H9 (cell line): ENCODE data around the gene TRIM68. TPM values are rescaled to one million over a fixed set of nuclear protein-coding genes. Genes with fewer than 3 reads are reported as not detected.

Source experiments
- DNase-seq: peaks from one replicate; pipeline ENCODE4 v3.0.0-alpha.2; 2017
- H2AFZ ChIP-seq: one replicate; pipeline ENCODE4 v1.6.1; 2013; ENCODE audit warnings: mild to moderate bottlenecking, low read length, control low read depth, moderate library complexity
- H2AK5ac ChIP-seq: 2 replicates; pipeline ENCODE4 v1.6.1; 2013; ENCODE audit warnings: low read length, control low read depth, mixed read lengths; ENCODE audit not compliant: insufficient read length
- H2BK120ac ChIP-seq: one replicate; pipeline ENCODE4 v1.6.1; 2013; ENCODE audit warnings: low read depth, mild to moderate bottlenecking, low read length, control low read depth, inconsistent platforms; ENCODE audit not compliant: poor library complexity, severe bottlenecking
- H2BK12ac ChIP-seq: 2 replicates; pipeline ENCODE4 v1.6.1; 2013; ENCODE audit warnings: low read length, control low read depth, mixed read lengths, low read depth; ENCODE audit not compliant: insufficient read length
- H2BK15ac ChIP-seq: 2 replicates; pipeline ENCODE4 v1.6.1; 2013; ENCODE audit warnings: low read depth, low read length, control low read depth
- H2BK20ac ChIP-seq: one replicate; pipeline ENCODE4 v1.6.1; 2013; ENCODE audit warnings: low read depth, mild to moderate bottlenecking, low read length, control low read depth, inconsistent platforms; ENCODE audit not compliant: poor library complexity, severe bottlenecking
- H2BK5ac ChIP-seq: 2 replicates; pipeline ENCODE4 v1.6.1; 2013; ENCODE audit warnings: low read length, control low read depth, mixed read lengths; ENCODE audit not compliant: insufficient read length
- H3K14ac ChIP-seq: 2 replicates; pipeline ENCODE4 v1.6.1; 2013; ENCODE audit warnings: low read length, control low read depth; ENCODE audit not compliant: insufficient read depth
- H3K18ac ChIP-seq: 2 replicates; pipeline ENCODE4 v1.6.1; 2013; ENCODE audit warnings: low read depth, mild to moderate bottlenecking, mixed read lengths, low read length, control low read depth; ENCODE audit not compliant: insufficient read length
- H3K23ac ChIP-seq: 2 replicates; pipeline ENCODE4 v1.6.1; 2013; ENCODE audit warnings: low read length, control low read depth, mixed read lengths, low read depth; ENCODE audit not compliant: insufficient read length
- H3K23me2 ChIP-seq: 2 replicates; pipeline ENCODE4 v1.6.1; 2013; ENCODE audit warnings: low read depth, mild to moderate bottlenecking, mixed read lengths, low read length, control low read depth; ENCODE audit not compliant: insufficient read length, poor library complexity, severe bottlenecking
- H3K27ac ChIP-seq: 2 replicates; pipeline ENCODE4 v1.5.1; 2013; ENCODE audit warnings: low read length, control low read depth, mixed read lengths, low read depth; ENCODE audit not compliant: insufficient read length
- H3K27me3 ChIP-seq: 2 replicates; pipeline ENCODE4 v1.6.1; 2013; ENCODE audit warnings: low read length, control low read depth, inconsistent platforms; ENCODE audit not compliant: insufficient read depth
- H3K4ac ChIP-seq: 2 replicates; pipeline ENCODE4 v1.6.1; 2013; ENCODE audit warnings: low read depth, mild to moderate bottlenecking, control low read depth, inconsistent platforms, low read length, moderate library complexity
- H3K4me1 ChIP-seq: 2 replicates; pipeline ENCODE4 v1.6.1; 2013; ENCODE audit warnings: low read length, control low read depth, inconsistent platforms; ENCODE audit not compliant: insufficient read depth
- H3K4me2 ChIP-seq: 2 replicates; pipeline ENCODE4 v1.6.1; 2013; ENCODE audit warnings: low read length, control low read depth, mixed read lengths; ENCODE audit not compliant: insufficient read length, insufficient read depth
- H3K56ac ChIP-seq: 2 replicates; pipeline ENCODE4 v1.6.1; 2013; ENCODE audit warnings: low read depth, mild to moderate bottlenecking, mixed read lengths, low read length, control low read depth; ENCODE audit not compliant: insufficient read length
- H3K79me1 ChIP-seq: 2 replicates; pipeline ENCODE4 v1.6.1; 2013; ENCODE audit warnings: low read depth, mild to moderate bottlenecking, moderate library complexity, low read length, control low read depth, inconsistent platforms; ENCODE audit not compliant: insufficient read depth, poor library complexity, severe bottlenecking
- H3K79me2 ChIP-seq: 2 replicates; pipeline ENCODE4 v1.6.1; 2013; ENCODE audit warnings: low read length, control low read depth, inconsistent platforms; ENCODE audit not compliant: insufficient read depth
- H3K9ac ChIP-seq: 2 replicates; pipeline ENCODE4 v1.6.1; 2013; ENCODE audit warnings: low read length, control low read depth, mixed read lengths; ENCODE audit not compliant: insufficient read length; ENCODE audit errors: extremely low read depth
- H3K9me3 ChIP-seq: one replicate; pipeline ENCODE4 v1.6.1; 2013; ENCODE audit warnings: low read depth, low read length, inconsistent platforms; ENCODE audit not compliant: control insufficient read depth
- H3T11ph ChIP-seq: one replicate; pipeline ENCODE4 v1.6.1; 2013; ENCODE audit warnings: mild to moderate bottlenecking, low read length, control low read depth, inconsistent platforms
- H4K20me1 ChIP-seq: one replicate; pipeline ENCODE4 v1.6.1; 2013; ENCODE audit not compliant: control insufficient read depth, insufficient read length, insufficient read depth
- H4K5ac ChIP-seq: 2 replicates; pipeline ENCODE4 v1.6.1; 2013; ENCODE audit warnings: low read depth, mild to moderate bottlenecking, mixed read lengths, low read length, control low read depth; ENCODE audit not compliant: insufficient read length
- H4K8ac ChIP-seq: replicated peaks from 2 replicates; pipeline ENCODE4 v1.6.1; 2013; ENCODE audit warnings: low read length, control low read depth, mixed read lengths, low read depth; ENCODE audit not compliant: insufficient read length
- H4K91ac ChIP-seq: 2 replicates; pipeline ENCODE4 v1.6.1; 2013; ENCODE audit warnings: low read depth, mild to moderate bottlenecking, moderate library complexity, mixed read lengths, low read length, control low read depth; ENCODE audit not compliant: insufficient read length
- H3K27ac Mint-ChIP-seq, 3 experiments: 2 replicates in 2 of 3; 3 replicates in 1 of 3; pipeline ENCODE4 v1.8.0; 2020 to 2021; ENCODE audit warnings: mixed read lengths in 3 of 3, mild to moderate bottlenecking in 1 of 3, moderate library complexity in 1 of 3
- H3K27me3 Mint-ChIP-seq: 2 replicates; pipeline ENCODE4 v1.8.0; 2021; ENCODE audit warnings: low read depth, mild to moderate bottlenecking, moderate library complexity, mixed read lengths
- H3K36me3 Mint-ChIP-seq, 3 experiments: 2 replicates in 2 of 3; 3 replicates in 1 of 3; pipeline ENCODE4 v1.8.0; 2020 to 2021; ENCODE audit warnings: low read depth in 3 of 3, mixed read lengths in 3 of 3; ENCODE audit not compliant: insufficient read depth in 1 of 3
- H3K4me1 Mint-ChIP-seq, 2 experiments: 2 replicates each; pipeline ENCODE4 v1.8.0; 2020; ENCODE audit warnings: mixed read lengths in 2 of 2
- H3K4me3 Mint-ChIP-seq, 2 experiments: 2 replicates in 1 of 2; 3 replicates in 1 of 2; pipeline ENCODE4 v1.8.0; 2020 to 2021; ENCODE audit warnings: mild to moderate bottlenecking in 2 of 2, mixed read lengths in 2 of 2, moderate library complexity in 1 of 2
- H3K9me3 Mint-ChIP-seq, 2 experiments: 2 replicates in 1 of 2; 3 replicates in 1 of 2; pipeline ENCODE4 v1.8.0; 2020; ENCODE audit warnings: mild to moderate bottlenecking in 2 of 2, mixed read lengths in 2 of 2, moderate library complexity in 1 of 2
- WGBS: extraction: QIAGEN DNeasy Blood & Tissue Kit; methylation state at CpG from one replicate; pipeline ENCODE4 v1.1.7; 2013; ENCODE audit warnings: missing lambda C conversion rate, low lambda C conversion rate, mixed read lengths; ENCODE audit not compliant: insufficient read length; ENCODE audit errors: extremely low coverage; 5-methylcytosine and 5-hydroxymethylcytosine counted together
- total RNA-seq: library from RNA; stranded (reverse); gene quantifications from 2 replicates; pipeline ENCODE4 v1.2.1, GENCODE V29; 2021
- TF ChIP-seq, protein P1 (sequence below): fragments of 200-600 bp; sonication (generic); conservative IDR thresholded peaks from 3 replicates; pipeline ENCODE4 v1.8.0; 2021; ENCODE audit warnings: antibody characterized with exemption, mild to moderate bottlenecking

Gene TRIM68
- total RNA-seq, 1 experiment from 2014 or later, result 9.9 TPM

GRCh38 chr11:4645974-4646373 is 37.9 kb upstream of the TRIM68 start:
- Histone ChIP-seq H2BK15ac (no peak overlapping the region), H3K79me2 (no peaks in the 10 kb centered on the region), H3K9me3 (no peaks in the 10 kb centered on the region), H3K14ac (no peak overlapping the region), H3T11ph (no peak overlapping the region), H2BK12ac (no peak overlapping the region), H2AK5ac (no peak overlapping the region), H2BK20ac (no peak overlapping the region), H3K23me2 (no peaks in the 10 kb centered on the region), H3K27ac (no peak overlapping the region), H3K18ac (no peak overlapping the region), H4K20me1 (no peaks in the 10 kb centered on the region), H4K91ac (no peak overlapping the region), H4K5ac (no peak overlapping the region), H3K4ac (no peak overlapping the region), H3K27me3 (no peaks in the 10 kb centered on the region), H2BK5ac (no peak overlapping the region), H2AFZ (no peak overlapping the region), H3K23ac (no peak overlapping the region), H3K9ac (no peak overlapping the region), H3K4me1 (no peaks in the 10 kb centered on the region), H3K4me2 (no peak overlapping the region), H4K8ac (no peak overlapping the region), H3K79me1 (no peaks in the 10 kb centered on the region), H2BK120ac (no peak overlapping the region), H3K56ac (no peak overlapping the region)
- no CpG with 5 or more reads among the region's 2 CpGs for WGBS
- no peak overlapping the region for H3K4me3 Mint-ChIP-seq
- H3K9me3 Mint-ChIP-seq, result no peaks in the 10 kb centered on the region
- H3K36me3 Mint-ChIP-seq, result no peaks in the 10 kb centered on the region
- no peak for DNase-seq
- H3K4me1 Mint-ChIP-seq, result peaks cover 3 to 11% of the 10 kb centered on the region in 2 experiments; a peak in 3 of 4 replicates
- TF ChIP-seq, protein P1, sequence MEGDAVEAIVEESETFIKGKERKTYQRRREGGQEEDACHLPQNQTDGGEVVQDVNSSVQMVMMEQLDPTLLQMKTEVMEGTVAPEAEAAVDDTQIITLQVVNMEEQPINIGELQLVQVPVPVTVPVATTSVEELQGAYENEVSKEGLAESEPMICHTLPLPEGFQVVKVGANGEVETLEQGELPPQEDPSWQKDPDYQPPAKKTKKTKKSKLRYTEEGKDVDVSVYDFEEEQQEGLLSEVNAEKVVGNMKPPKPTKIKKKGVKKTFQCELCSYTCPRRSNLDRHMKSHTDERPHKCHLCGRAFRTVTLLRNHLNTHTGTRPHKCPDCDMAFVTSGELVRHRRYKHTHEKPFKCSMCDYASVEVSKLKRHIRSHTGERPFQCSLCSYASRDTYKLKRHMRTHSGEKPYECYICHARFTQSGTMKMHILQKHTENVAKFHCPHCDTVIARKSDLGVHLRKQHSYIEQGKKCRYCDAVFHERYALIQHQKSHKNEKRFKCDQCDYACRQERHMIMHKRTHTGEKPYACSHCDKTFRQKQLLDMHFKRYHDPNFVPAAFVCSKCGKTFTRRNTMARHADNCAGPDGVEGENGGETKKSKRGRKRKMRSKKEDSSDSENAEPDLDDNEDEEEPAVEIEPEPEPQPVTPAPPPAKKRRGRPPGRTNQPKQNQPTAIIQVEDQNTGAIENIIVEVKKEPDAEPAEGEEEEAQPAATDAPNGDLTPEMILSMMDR, result no peak
- H3K27ac Mint-ChIP-seq, result no peak overlapping the region
- peaks cover 1% of the 10 kb centered on the region for H3K27me3 Mint-ChIP-seq
